Esophagus mucosa (tissue), 1 donor: ENCODE data around the gene THSD7B. TPM values are rescaled to one million over a fixed set of nuclear protein-coding genes. Genes with fewer than 3 reads are reported as not detected.
"Not testable (repeated sequence)": the region's sequence is repeated elsewhere in the genome, so short reads cannot be mapped to it uniquely, and the experiment has no call there.

Experiments used
- ATAC-seq: fragments of 200-7000 bp; cut with Tn5 transposase; one replicate; pipeline ENCODE4 v1.9.1; 2020
- total RNA-seq: library from RNA; stranded (reverse); gene quantifications from one replicate; pipeline ENCODE4 v1.2.4, GENCODE V29; 2023
- donor health status: DM: yes; HTN: yes; CAD: no.

The THSD7B gene, protein sequence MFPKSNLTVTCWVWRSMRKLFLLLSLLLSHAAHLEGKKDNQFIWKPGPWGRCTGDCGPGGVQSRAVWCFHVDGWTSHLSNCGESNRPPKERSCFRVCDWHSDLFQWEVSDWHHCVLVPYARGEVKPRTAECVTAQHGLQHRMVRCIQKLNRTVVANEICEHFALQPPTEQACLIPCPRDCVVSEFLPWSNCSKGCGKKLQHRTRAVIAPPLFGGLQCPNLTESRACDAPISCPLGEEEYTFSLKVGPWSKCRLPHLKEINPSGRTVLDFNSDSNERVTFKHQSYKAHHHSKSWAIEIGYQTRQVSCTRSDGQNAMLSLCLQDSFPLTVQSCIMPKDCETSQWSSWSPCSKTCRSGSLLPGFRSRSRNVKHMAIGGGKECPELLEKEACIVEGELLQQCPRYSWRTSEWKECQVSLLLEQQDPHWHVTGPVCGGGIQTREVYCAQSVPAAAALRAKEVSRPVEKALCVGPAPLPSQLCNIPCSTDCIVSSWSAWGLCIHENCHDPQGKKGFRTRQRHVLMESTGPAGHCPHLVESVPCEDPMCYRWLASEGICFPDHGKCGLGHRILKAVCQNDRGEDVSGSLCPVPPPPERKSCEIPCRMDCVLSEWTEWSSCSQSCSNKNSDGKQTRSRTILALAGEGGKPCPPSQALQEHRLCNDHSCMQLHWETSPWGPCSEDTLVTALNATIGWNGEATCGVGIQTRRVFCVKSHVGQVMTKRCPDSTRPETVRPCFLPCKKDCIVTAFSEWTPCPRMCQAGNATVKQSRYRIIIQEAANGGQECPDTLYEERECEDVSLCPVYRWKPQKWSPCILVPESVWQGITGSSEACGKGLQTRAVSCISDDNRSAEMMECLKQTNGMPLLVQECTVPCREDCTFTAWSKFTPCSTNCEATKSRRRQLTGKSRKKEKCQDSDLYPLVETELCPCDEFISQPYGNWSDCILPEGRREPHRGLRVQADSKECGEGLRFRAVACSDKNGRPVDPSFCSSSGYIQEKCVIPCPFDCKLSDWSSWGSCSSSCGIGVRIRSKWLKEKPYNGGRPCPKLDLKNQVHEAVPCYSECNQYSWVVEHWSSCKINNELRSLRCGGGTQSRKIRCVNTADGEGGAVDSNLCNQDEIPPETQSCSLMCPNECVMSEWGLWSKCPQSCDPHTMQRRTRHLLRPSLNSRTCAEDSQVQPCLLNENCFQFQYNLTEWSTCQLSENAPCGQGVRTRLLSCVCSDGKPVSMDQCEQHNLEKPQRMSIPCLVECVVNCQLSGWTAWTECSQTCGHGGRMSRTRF (N-terminal part only)
- total RNA-seq: 0.88 TPM

DNA sequence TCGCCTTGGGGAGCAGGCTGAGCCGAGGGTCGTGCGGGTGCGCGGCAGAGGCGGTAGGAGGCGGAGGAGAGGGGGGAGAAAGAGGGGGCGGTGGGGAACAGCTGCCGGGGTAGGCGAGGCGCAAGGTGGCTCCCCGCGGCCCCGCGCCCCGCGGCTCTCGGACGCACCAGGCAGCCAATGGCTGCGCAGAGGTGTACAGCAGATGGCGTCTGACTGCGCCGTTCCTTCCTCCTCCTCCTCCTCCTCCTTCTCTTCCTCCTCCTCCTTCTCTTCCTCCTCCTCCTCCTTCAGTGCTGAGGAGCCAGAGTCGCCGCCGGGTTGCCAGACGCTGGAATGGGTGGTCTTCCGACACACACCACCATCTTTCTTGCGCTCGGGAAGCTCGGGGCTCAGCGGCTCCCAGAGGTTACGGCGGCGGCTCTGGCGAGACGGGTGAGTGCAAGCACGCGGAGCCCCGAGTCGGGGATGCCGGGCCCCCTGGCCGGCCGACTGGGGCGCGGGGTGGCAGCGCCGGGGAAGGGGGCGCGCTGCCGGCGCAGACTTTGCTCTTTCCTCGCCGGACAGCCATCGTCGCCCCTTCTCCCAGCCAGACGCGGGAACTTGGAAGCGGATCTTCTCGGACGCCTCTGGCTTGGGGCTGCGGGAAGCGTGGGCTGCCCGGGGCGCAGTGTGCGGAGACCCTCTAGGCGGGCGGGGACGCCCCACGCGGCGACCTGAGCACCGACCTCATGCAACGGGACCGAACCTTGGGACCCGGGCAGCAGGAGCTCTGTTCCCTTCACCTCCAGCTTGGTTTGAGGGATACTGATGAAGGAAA is at the start of gene THSD7B:
Gene THSD7B, plus strand, starts transcription at position 290 of the 817 bp plus-strand sequence. CDS start 116,634 bp downstream, outside the sequence.
- ATAC-seq: no peak

DNA sequence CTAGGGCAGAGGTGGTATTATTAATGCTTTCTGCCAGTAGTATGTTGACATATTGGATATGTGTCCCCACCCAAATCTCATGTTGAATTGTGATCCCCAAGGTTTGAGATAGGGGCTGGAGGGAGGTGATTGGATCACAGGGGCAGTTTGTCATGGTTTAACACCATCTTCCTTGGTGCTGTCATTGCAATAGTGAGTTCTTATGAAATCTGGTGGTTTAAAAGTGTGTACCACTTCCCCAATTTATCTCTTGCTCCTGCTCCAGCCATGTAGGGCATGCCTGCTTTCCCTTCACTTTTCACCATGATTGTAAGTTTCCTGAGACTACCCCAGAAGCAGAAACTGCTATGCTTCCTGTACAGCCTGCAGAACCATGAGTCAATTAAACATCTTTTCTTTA is 47.1 kb upstream of the THSD7B start:
- ATAC-seq: no peak

DNA sequence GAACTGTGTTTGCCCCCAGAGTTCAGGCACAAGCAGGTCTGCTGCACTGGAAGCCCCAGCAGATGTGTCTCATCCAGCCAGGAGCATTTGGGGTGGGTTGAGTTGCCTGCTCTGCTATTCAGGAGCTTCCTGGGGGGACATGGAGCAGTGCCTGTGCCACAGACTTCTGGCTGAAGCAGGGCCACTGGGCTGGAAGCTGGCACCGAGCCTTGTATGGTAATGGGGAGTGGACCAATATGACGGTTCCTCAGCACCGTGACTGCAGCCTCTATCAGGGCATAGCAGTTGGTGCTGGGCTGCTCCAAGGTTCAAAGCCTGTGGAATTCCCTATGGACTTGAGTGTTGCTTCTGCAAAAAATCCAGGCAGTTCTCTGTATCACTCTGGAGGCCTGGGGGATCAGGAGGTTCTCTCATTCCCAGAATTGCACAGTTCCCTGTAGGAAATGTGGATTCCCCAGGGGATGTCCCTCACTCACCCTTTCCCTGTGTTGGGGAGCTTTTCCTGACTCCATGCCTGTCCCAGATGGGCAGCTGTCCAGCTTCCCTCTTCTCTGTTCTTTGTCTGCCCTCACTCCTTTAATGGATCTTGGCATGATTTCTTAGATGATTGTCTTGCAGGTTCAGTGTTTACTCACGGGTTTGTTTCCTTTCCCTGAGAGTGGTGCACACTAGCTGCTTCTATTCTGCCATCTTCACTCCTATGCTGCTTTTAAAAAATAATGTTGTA is 37.2 kb upstream of the THSD7B start:
- no peak for ATAC-seq

DNA sequence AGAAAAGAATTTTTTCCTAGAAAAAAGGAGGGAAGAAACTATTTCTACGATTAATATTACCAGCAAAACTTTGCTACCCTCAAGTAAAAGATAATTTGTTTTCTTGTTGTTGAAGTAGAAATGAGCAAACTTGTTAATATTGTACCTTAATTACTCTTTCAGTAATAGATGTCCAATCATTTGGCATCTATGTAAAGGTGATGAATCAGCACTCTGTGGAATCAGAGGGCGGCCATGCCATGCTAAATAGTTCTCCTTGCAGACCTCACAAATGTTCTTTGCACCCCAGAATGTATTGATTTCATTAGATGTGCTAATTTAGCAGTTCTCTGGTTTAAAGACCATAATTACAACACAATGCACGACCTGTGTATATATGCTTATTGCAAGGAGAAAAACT is 29.1 kb upstream of the THSD7B start:
- ATAC-seq: no peak

DNA sequence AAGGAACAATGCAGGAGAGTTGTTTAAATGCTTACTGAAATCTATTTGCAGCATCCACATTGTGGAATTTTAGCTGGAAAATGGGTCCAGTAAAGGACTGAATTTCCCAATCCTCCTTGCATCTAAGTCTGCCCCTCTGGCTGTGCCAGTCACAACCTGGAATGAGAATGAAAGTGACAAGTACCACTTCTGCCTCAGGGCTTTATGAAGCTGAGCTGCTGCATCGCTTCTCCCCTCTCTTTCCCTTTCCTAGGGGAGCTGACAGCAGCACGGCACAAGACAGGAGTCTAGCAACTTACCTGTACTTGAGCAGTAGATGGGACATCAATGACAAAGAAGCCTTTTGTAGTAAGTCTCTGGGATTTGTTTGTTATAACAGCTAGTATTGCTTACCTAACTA is 27.3 kb upstream of the THSD7B start:
- ATAC-seq: no peak

DNA sequence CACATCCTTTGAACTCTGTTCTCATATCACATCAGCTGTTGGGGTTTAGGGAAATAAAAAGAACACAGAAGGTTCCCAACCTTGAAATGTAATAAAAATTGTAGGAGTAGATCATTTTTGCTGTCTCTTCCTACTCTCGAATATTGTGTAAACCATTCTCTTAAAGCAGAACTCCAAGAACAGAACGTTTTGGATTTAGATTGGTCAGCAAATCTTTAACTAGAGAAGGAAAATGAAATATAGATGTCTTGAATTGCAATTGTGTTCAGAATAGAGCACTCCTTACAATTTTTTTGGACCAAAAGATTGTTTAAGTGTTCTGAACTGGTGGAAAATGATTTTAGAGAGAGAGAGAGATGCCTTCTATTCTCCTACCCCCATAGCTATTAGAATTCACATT is 23.9 kb upstream of the THSD7B start:
- ATAC-seq: no peak

DNA sequence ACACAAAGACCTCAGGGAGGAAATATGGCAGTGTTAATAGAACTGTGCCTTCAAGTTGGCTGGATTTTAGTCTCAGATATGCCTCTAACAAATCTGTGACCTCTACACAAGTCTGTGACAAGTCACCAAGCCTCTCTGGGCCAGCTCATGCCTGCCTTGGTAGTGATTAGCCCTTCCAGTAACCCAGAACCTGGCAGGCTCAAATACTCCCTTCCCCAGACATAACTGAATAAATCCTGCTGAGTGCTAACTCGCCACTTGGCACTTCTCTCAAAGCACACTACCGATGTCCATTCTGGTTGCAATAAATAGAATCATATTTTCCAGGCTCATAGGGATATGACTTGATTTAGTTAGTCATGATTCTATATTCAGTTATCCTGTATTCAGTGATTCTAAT is 15.3 kb upstream of the THSD7B start:
- no peak for ATAC-seq

DNA sequence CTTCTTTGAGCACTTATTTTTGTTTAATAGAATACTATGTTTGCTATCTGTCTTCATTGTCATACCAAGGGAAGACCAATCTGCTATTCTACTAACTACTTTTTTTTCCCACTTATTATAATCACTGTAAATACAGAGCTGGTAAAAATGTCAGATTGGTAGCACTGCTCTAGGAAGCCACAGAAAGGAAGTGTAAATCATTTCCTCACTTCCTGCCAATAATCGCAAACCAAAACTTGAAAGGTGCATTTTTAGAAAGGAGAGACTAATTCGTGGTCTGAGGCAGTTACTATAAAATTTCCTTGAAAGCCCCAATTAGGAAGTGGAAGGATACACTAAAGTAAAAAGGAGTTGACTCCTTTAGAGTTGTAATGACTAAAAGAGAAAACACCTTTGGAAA is 13.9 kb upstream of the THSD7B start:
- no peak for ATAC-seq

DNA sequence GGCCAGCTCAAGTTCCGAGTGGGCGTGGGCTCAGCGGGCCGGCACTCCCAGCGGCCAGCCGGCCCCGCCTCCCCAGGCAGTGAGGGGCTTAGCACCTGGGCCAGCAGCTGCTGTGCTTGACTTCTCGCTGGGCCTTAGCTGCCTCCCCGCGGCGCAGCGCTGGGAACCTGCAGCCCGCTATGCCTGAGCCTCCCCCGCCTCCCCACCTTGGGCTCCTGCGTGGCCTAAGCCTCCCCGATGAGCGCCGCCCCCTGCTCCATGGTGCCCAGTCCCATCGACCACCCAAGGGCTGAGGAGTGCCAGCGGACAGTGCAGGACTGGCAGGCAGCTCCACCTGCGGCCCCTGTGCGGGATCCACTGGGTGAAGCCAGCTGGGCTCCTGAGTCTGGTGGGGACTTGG is 6.8 kb upstream of the THSD7B start:
- not testable (repeated sequence) for ATAC-seq

DNA sequence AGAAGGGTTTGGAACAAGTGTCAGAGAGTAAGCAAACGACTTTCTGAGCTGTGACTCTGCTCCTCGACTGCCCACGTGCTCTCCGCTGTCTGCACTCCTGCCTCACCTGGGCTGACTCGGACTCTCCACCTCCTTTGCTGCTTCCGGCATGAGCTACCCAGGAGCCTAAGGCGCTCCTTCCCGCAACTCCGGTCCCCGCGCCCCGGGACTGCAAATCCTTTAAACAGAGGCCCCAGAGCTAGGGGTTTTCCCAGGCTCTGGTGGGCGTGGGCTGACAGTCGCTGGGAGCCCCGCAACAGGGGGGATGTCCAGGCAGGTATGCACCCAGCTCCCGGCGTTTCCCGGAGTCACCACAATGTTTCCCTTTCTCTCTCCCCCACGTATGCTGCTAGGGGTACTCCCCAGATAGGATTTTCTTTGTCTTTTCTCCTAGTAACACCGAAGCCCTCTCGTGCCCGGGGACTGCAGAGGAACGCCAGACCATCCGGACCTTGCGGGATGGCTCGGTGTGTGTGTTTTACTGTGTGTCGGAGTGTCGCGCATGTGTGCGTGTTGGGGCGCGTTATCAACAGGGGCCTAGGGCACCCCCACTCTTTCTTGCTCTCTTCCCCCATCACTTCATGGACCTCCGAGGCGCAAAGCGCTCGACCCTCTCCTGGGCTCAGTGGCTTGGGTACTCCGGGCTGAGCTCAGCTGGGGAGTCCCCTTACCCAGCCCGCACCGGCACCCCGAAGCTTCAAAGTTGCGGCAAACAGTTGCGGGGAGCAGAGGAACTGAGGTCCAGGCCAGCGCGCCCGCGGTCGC is 691 bp upstream of the THSD7B start:
- ATAC-seq: peak; percentile 89

DNA sequence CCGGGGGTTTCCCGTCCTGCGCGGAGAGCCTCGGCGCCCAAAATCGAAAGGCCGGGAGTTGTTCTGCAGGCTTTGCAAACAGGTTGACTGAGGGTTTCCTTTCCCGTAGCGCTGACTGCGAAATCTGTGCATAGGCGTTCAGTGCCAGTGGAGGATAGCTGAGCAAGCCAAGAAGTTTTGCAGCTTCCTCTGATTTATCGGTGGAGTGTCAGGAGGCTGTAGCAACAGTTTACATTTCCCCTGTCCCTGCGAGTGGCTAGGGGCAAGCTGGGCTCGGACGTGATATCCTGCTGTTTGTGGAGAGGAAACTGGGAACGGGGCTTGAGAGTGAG is 694 bp downstream of the THSD7B start:
- ATAC-seq: peak; percentile 54

DNA sequence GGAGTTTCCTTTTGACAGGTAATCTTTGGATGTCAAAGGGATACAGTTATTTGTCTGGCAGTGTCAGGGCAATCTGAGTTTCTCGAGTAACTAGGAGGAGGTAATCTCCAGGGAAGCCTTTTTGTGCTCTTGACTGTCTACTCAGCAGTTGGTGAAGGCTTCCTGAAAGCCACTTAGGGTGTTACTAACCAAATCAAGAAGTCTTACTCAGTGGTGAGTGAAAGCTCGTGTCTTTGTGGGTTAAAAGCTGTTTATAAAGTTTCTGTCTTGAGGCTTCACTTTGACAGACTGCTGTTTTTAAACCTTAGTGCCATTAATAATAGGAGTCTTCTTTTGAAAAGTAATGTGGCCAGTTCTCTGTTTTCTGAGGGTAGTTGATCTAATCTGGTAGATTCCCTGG is 1.7 kb downstream of the THSD7B start:
- no peak for ATAC-seq

DNA sequence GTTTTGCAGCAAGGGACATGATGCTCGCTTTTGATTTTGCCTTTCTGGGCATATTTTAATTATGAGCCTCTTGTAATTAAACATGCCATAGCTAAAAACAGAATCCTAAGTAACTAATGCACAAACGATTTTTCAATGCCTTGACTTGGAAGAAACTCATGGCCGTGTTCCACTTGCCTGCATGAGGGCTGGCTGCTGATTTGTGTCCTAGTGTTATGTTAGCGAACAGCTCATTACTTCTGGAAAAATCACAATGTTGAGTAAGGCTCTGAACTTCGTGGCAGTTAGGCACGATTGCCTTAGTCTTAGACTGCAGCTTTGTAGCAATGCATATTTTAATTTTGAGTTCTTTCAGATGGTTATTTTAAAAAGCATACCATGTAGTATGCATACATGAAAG is 4.5 kb downstream of the THSD7B start:
- no peak for ATAC-seq

DNA sequence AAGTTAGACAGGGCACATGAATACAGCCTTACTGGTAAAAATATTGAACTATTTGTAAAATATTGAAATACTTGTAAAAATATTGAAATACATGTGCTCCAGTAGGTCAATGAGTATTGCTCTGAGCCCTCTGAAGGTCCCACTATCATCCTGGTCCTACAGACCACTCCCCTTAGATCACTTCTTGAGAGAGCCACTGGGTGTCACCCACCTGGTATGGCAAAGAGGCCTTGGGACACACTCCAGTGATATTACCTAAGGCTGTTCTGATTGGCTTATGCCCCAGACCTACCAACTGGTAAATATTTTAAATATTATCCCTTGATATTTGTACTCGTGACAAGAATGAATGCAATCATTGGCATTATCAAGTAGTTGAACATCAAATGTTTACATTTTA is 5.0 kb downstream of the THSD7B start:
- no peak for ATAC-seq

DNA sequence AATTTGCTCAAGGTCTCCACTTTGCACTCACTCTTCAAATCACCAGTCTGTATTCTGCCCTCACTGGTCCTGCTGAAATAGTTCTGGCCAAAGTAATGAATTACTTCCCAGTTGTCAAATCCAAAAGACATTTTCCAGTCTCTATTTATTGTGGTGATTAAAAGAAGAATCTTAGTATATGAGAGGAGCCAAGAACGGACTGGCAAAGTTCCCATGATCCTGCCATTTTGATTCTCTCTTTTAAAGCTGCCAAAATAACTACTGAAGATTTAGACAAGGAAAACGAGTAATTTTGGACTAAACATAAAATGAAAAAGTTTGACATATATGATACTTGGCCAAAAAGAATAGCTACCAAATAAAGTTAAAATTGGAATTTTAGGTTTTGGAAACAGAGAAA is 12.0 kb downstream of the THSD7B start:
- ATAC-seq: no peak

DNA sequence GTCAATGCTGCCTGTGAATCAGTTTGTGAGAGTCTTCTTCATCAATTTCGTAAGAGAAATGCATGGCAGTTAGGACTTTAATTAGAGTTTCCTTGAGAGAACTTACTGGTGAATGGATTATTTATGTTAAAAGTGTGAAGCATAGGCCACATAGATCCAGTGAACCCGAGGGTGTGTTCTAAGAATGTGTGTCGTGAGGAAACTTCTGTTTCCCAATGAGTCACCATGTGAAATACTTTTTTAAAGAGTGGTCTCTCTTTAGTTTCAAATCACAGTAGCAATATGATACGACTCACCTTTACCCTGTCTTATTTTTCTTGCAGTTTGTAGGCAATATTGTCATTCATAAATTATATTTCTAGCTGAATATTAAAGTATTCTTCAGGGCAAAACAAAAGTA is 18.5 kb downstream of the THSD7B start:
- no peak for ATAC-seq

DNA sequence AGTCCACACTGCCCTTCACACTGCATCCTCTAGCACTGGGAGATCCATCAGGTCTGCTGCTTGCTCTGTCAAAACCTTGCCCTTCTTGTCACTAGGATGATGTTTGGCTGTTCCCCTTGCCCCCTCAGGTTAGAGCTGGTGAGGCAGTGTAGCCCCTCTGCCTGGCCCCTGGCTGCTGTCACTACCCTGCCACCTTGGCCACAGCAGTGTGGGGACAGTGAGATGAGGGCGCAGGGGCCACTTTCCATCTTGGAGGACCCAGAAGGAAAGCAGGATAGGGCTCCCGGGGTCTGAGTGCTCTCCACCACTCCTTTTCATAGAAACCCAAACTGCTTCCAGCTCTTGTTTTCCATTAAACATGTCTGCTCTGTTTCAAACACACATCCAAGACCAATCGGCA is 19.9 kb downstream of the THSD7B start:
- no peak for ATAC-seq

DNA sequence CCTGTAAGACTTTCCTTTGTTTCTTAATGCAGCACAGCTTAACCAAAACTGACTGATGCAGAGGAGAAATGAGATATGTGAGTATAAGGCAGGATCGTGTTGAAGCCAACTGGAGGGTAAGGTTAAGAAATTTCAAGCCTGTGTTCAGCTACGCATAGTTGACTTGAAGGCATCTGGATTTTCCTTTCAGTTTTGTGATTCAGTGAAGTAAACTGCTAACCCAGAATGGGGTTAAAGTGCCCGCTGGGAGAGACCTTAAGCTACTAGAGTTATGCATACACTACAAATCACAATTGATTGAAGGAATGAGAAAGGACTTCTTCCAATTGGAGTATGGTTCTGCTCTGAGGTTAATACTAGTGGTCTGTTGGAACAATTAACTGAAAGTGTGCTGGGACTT is 22.6 kb downstream of the THSD7B start:
- ATAC-seq: no peak

DNA sequence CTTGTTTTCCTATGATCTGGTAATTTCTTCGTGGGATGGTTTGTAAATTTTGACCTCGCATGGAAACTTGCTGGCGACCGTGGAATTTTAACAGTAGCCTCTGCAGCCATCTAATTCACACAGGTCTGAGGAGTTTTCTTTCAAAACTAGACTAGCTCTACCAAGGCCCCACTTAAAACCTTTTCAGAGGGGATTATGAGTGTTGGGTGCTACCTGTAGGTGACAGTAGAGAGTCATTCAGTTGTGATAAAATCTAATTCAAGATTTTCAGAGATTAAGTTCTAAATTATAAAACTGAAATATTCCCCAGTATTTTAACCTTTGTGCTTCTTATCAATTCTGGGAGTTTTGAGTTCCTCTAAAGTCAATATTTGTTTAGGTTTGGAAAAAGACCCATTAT is 31.0 kb downstream of the THSD7B start:
- no peak for ATAC-seq

DNA sequence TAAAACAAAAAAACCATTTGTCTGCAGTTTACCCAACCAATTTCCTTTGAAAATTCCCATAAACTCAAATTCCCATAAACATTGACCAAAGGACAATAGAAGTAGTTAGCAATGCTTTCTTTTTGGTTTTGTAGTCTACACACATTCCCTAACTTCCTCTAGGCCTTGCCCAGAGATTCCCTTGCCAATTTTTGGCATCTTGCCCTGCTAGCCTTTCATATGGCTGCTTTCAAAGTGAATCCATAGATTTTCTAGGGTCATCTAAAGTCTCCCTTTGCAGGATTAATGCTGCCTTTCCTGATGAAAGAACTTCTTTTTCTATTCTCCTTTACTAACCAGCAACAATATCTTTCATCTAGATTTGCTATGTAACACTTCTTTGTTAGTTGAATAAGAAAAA is 33.4 kb downstream of the THSD7B start:
- no peak for ATAC-seq

DNA sequence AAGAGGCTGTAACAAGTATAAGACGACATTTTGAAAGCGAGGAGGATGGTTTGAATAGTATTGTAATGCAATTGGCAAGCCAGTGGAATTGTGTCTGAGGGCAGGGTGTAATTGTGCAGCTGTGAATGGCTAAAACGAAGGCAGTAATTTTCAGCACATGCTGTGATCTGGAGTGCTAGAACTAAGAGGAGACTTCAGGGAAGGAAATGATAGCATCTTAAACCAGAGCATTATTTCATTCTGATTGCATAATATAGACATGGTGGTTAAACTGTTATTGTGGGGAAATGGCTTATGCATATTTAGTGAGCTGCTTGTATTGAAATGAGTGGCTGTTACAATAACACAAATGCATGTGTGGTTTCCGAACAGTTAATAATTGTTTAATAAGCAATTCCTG is 36.3 kb downstream of the THSD7B start:
- ATAC-seq: no peak
